Endothelial cell of umbilical vein (primary cell): Measurements from ENCODE around the gene KCNMA1. TPM values are rescaled to one million over a fixed set of nuclear protein-coding genes. Genes with fewer than 3 reads are reported as not detected.

ENCODE experiments used
- BruUV-seq: library from RNA; stranded (reverse); fragments of 400-500 nt; replicated peaks from 2 replicates; lab custom pipeline; 2021; lab: Mats Ljungman, UMichigan
- CTCF ChIA-PET: fragments of 300-600, 350-600 bp; sonication (Branson Sonifier 250); formaldehyde crosslinking; loops from one replicate; lab custom pipeline; 2021; ENCODE audit warnings: antibody characterized with exemption, inconsistent platforms; lab: Charles Lee
- POLR2A ChIA-PET: fragments of 300-600, 350-600 bp; sonication (Branson Sonifier 250); formaldehyde crosslinking; loops from one replicate; lab custom pipeline; 2021; ENCODE audit warnings: antibody characterized with exemption, inconsistent platforms; lab: Charles Lee
- DNase-seq: peaks from one replicate; pipeline ENCODE4 v3.0.0-alpha.2; 2011; ENCODE audit warnings: low read depth, low spot score
- FAIRE-seq: peaks from 2 replicates; lab custom pipeline; 2011; peaks lifted over from hg19 to GRCh38; lab: Jason Lieb, UNC
- H2AFZ ChIP-seq: 2 replicates; pipeline ENCODE4 v1.6.0; 2012; ENCODE audit warnings: low read depth, low read length, control low read depth, inconsistent platforms
- H3K27ac ChIP-seq: 2 replicates; pipeline ENCODE4 v1.5.1; 2011; ENCODE audit warnings: low read depth, mild to moderate bottlenecking, control low read depth, low read length, moderate library complexity; ENCODE audit not compliant: insufficient read depth
- H3K27me3 ChIP-seq, 2 experiments: 2 replicates each; pipeline versions ENCODE4 v1.6.0 to v1.6.1; 2011; ENCODE audit warnings: low read length in 2 of 2, mixed read lengths in 1 of 2; ENCODE audit not compliant: control insufficient read depth in 2 of 2, insufficient read depth in 2 of 2
- H3K36me3 ChIP-seq, 2 experiments: 2 replicates in 1 of 2; 3 replicates in 1 of 2; pipeline ENCODE4 v1.5.1; 2011; ENCODE audit warnings: low read length in 2 of 2, mild to moderate bottlenecking in 1 of 2, moderate library complexity in 1 of 2; ENCODE audit not compliant: control insufficient read depth in 2 of 2, insufficient read depth in 2 of 2; ENCODE audit errors: extremely low read depth in 1 of 2
- H3K4me1 ChIP-seq: 3 replicates; pipeline ENCODE4 v1.5.1; 2011; ENCODE audit warnings: mild to moderate bottlenecking, low read length; ENCODE audit not compliant: control insufficient read depth, insufficient read depth; ENCODE audit errors: extremely low read depth
- H3K4me2 ChIP-seq: 2 replicates; pipeline ENCODE4 v1.6.1; 2011; ENCODE audit warnings: low read length, control low read depth, mixed read lengths; ENCODE audit not compliant: insufficient read depth
- H3K4me3 ChIP-seq, 3 experiments: fragments of 200-600 bp in 1 of 3; sonication (generic), shearing (Covaris generic) in 1 of 3; replicated peaks in 1 of 3; 2 replicates each; pipeline ENCODE4 v1.5.1; 2011 to 2016; ENCODE audit warnings: control low read depth in 3 of 3, low read length in 3 of 3, mild to moderate bottlenecking in 2 of 3, inconsistent platforms in 1 of 3, low read depth in 1 of 3, moderate library complexity in 1 of 3; ENCODE audit not compliant: insufficient read depth in 1 of 3
- H3K79me2 ChIP-seq: 2 replicates; pipeline ENCODE4 v1.6.0; 2012; ENCODE audit warnings: low read length, inconsistent platforms; ENCODE audit not compliant: control insufficient read depth, insufficient read depth
- H3K9ac ChIP-seq: replicated peaks from 2 replicates; pipeline ENCODE3; 2011; ENCODE audit warnings: low read length, control low read depth; ENCODE audit not compliant: insufficient read depth; ENCODE audit errors: extremely low read depth
- H3K9me1 ChIP-seq: replicated peaks from 3 replicates; pipeline ENCODE4 v1.6.0; 2011; ENCODE audit warnings: mild to moderate bottlenecking, low read length; ENCODE audit not compliant: control insufficient read depth, insufficient read depth; ENCODE audit errors: extremely low read depth
- H3K9me3 ChIP-seq: replicated peaks from 2 replicates; pipeline ENCODE4 v1.5.1; 2012; ENCODE audit warnings: low read length, inconsistent platforms; ENCODE audit not compliant: control insufficient read depth, insufficient read depth
- H4K20me1 ChIP-seq: replicated peaks from 2 replicates; pipeline ENCODE3; 2011; ENCODE audit warnings: mild to moderate bottlenecking, low read length; ENCODE audit not compliant: control insufficient read depth, insufficient read depth; ENCODE audit errors: extremely low read depth
- GATA2 ChIP-seq: IDR thresholded peaks from 2 replicates; pipeline ENCODE4 v1.7.0; 2011; ENCODE audit warnings: low read depth, mild to moderate bottlenecking, moderate library complexity, mixed read lengths, low read length; ENCODE audit not compliant: insufficient read length, insufficient read depth
- MYC ChIP-seq: IDR thresholded peaks from one replicate; pipeline ENCODE4 v1.6.1; 2011; ENCODE audit warnings: mild to moderate bottlenecking, low read depth, low read length
- POLR2A ChIP-seq: IDR thresholded peaks from 2 replicates; pipeline ENCODE4 v1.6.1; 2012; ENCODE audit warnings: low read depth, mild to moderate bottlenecking, control low read depth, low read length
- POLR2AphosphoS5 ChIP-seq: IDR thresholded peaks from 2 replicates; pipeline ENCODE4 v1.6.1; 2012; ENCODE audit warnings: low read depth, mild to moderate bottlenecking, control low read depth, low read length, moderate library complexity; ENCODE audit not compliant: insufficient read depth
- dilution Hi-C: fragments of 300-500 bp; cut with MboI; formaldehyde crosslinking; loops from one replicate; pipeline ENCODE4 v1.15.0; 2019; ENCODE audit warnings: low sequenced_read_pairs; ENCODE audit not compliant: extremely low pct_ligation_motif_present
- intact Hi-C: fragments of 100-400 bp; cut with micrococcal nuclease; formaldehyde crosslinking; loops from one replicate; pipeline ENCODE4 v1.10.0; 2022
- polyA plus RNA-seq, 4 experiments: library from polyadenylated mRNA; depleted of rRNA in 3 of 4; stranded (reverse) in 3 of 4; unstranded in 1 of 4; fragments of >200 nt; gene quantifications; 2 replicates each; pipeline versions ENCODE4 v1.2.1 to v1.2.3, GENCODE V29; 2011 to 2012; ENCODE audit warnings: missing spikeins in 1 of 4
- total RNA-seq: library from RNA; stranded (reverse); gene quantifications from 2 replicates; pipeline ENCODE4 v1.2.3, GENCODE V29; 2021

Gene KCNMA1
- total and polyA plus RNA-seq, 2 donors (not counting 3 experiments of a cell fraction or from before 2014, with no cell fraction given) = 0.10 to 0.82 TPM

- DNase-seq (no peak), FAIRE-seq (no peak)
- intact Hi-C loops = no loop called here
- Histone ChIP-seq H3K9me3 (no peaks in the 10 kb centered on the region), H3K9me1 (no peaks in the 10 kb centered on the region), H3K4me2 (no peak overlapping the region), H4K20me1 (no peaks in the 10 kb centered on the region), H3K79me2 (no peaks in the 10 kb centered on the region), H3K36me3 (no peaks in the 10 kb centered on the region), H3K4me3 (no peak overlapping the region), H2AFZ (no peak overlapping the region), H3K27ac (no peak overlapping the region), H3K27me3 (no peaks in the 10 kb centered on the region), H3K9ac (no peak overlapping the region), H3K4me1 (no peaks in the 10 kb centered on the region)
- ChIA-PET POLR2A (no interaction called here), CTCF (interaction anchor here (1.0 kb wide), 1 partner anchor 18 kb away, joined by 3 read pairs; no protein-coding TSS in a partner anchor)
- dilution Hi-C loops = no loop called here
- no peak for TF ChIP-seq POLR2AphosphoS5
- no peak for TF ChIP-seq GATA2
- TF ChIP-seq POLR2A = no peak
- no TSS peak for BruUV-seq
These were observed 682.8 kb downstream of the KCNMA1 start for GRCh38 chr10:76954838-76955237.

- no peaks in the 10 kb centered on the region for H3K27me3 ChIP-seq
- intact Hi-C loops = no loop called here
- no peak overlapping the region for H3K4me3 ChIP-seq
- H2AFZ ChIP-seq = no peak overlapping the region
- DNase-seq = no peak
- H3K36me3 ChIP-seq = no peaks in the 10 kb centered on the region
- no peaks in the 10 kb centered on the region for H3K9me1 ChIP-seq
- H3K4me1 ChIP-seq = no peaks in the 10 kb centered on the region
- no peak for FAIRE-seq
- H3K9me3 ChIP-seq = no peaks in the 10 kb centered on the region
- CTCF ChIA-PET = interaction anchor here (1.0 kb wide), 1 partner anchor 55 kb away, joined by 4 read pairs; no protein-coding TSS in a partner anchor
- POLR2A ChIA-PET = no interaction called here
- no peaks in the 10 kb centered on the region for H4K20me1 ChIP-seq
- no TSS peak for BruUV-seq
- TF ChIP-seq POLR2A (no peak), MYC (no peak), GATA2 (no peak)
- H3K4me2 ChIP-seq = no peak overlapping the region
- H3K9ac ChIP-seq = no peak overlapping the region
- H3K27ac ChIP-seq = no peak overlapping the region
- dilution Hi-C loops = no loop called here
- H3K79me2 ChIP-seq = no peaks in the 10 kb centered on the region
These were observed 687.3 kb downstream of the KCNMA1 start for GRCh38 chr10:76950354-76950753.
